Measurements from ENCODE around the gene ZMPSTE24.

ZMPSTE24 gene

GRCh38 chr1:40305871-40306270, 47.8 kb downstream of the ZMPSTE24 start:
- DNase-seq: no peak

DNA sequence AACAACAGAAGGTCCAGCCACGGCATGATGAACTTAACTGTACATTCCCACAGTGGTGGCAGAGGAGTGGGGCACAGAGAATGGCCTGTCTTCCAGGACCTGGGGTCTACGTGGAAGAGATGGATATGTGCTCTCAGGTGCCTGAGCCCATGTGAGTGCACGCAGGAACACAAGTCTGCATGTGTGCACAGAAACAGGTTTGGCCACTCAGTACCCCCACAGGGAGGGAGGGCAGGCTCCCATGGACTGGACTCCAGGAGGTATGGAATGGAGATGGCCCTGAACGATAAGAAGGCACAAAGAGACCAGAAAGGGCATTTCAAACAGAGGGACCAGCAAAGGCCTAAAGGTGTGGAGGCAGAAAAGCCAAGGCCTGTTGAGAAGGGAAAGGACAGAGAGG, 48.3 kb downstream of the ZMPSTE24 start:
- DNase-seq: no peak

DNA sequence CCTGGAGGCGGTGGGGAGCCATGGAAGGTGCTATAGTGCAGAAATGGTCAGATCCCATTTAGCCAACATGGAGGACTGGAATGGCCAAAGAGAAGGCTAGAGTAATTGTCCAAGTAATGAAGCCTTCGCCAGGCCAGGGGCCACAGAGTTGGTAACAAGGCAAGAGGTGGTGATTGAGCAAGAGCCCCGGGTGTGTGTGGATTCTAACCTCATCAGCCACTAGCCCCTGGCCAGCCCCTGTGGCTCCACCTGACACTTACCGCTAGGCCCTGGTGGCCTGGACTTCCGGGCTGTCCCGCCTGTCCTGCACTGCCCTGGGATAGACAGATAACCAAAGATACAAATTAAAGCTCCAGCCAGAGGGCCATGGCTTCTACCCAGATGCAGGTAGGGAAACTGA, 49.1 kb downstream of the ZMPSTE24 start:
- no peak for DNase-seq

GRCh38 chr1:40308036-40308727, 50.1 kb downstream of the ZMPSTE24 start:
- no peak for DNase-seq

DNA sequence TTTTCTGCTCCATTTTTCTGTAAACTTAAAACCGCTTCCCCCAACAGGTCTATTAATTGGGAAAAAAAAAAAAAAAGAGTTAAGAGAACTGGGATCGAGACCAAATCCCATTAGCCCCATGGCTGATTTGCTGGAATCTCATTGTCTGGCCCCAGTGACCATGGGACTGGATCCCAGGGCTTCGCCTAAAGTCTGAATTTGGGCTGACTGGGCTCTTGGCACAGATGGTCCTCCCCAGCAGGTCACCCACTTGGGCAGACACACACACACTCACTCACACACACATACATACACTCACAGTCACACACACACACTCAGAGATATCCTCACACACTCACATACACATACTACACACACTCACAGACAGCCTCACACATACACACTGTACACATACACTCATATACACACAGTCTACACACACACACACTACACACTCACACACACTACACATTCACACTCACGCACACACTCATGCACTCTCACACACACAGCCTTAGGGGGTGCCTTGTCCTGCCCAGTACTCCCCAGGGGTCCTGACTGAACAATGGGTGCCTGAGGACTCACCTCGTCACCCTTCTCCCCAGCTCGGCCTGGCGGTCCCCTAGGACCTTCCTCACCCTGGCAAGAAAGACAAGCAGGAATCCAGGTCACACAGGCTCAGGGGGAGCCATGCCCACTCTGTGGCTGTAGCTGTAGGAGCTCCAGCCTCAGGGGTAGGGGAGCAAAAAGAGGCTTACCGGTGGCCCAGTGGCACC, 51.5 kb downstream of the ZMPSTE24 start:
- DNase-seq: peak; percentile 15

DNA sequence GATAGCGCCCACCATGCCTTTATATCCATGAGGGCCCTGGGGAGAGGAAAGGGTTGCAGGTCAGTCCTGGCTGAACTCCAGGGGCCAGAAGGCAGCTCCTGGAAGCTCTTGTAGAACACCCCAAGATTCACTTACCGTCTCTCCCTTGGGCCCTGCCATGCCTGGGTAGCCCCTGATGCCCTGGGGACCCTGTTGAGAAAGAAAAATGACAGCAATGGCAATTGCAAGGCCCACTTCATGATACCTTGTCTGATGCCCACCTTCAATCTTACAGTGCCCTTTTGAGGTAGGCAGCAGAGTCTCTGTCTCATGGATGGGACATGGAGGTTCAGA, 52.1 kb downstream of the ZMPSTE24 start:
- DNase-seq: no peak

DNA sequence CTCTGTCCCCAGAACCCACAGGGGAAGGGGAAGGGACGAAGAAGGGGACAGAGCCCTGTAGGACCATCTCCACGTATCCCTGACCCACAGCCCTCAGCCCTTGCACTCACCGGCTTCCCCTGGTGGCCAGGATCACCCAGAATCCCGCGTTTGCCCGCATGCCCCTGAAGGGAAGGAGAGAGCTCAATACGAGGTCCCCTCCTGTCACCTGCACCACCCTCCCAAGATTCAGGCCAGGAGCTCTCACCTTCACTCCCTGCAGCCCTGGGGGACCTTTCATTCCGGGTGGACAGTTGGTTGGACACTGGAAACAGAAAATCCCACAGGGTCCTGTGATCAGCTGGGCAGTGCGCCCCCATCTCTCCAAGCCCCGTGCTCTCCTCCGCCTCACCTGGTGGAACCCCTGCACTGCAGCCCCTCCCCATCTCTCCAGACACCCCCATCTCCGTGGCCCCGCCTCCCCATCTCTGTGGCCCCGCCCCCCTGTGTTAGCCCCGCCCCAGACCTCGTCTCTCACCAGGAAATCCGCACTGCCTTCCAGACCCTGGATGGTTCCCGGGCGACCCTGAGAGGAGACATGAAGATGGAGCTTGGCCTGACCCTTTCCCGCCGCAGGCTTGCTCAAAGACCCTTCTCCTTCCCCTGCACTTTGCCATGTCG, 53.1 kb downstream of the ZMPSTE24 start:
- DNase-seq: no peak

GRCh38 chr1:40311692-40312091, 53.7 kb downstream of the ZMPSTE24 start:
- DNase-seq: no peak

DNA sequence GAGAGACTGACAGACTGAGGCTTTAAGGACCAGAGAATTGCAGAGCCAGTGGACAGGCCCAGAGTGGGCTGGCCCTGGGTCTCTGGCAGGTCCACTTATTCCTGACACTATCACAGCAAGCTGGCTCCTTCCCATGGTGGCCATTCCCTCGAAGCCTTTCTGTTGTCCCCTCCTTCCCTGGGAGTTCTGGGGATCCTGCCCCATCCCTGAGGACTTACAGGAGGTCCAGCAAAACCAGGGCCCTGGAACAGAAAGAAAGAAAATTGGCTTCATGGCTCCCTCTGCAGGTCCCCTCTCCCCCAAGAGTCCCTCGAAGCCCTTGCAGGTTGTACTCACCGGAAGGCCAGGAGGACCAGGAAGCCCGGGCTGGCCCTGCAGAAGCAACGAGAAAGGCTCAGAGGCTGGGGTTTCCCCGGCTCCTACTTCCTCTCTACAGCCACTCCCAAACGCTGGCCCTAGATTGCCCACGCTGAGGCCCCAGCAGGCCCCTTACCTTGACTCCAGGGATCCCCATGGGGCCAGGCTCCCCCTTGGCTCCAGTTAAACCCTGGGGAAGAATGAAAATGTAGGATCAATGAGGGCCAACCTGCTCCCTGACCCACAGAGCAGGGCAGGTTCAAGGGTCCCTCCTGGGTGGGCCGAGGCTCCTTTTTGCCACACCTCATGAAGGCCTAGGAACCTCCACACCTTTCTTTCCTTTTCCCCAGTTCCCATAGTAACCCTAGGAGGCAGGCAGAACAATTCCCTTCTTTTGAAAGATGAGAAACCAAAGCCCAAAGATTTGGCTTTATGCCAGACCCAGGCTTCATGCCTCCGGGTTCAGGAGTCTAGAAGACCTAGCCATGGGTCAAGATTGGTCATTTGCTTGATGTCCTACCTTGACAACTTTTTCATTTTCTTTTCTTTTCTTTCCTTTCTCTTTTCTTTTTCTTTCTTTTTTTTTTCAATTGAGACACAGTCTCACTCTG, 54.5 kb downstream of the ZMPSTE24 start:
- DNase-seq: no peak

GRCh38 chr1:40313329-40313957, 55.4 kb downstream of the ZMPSTE24 start:
- DNase-seq: no peak

GRCh38 chr1:40313958-40314720, 56.1 kb downstream of the ZMPSTE24 start:
- DNase-seq: no peak

- DNase-seq: no peak
These were observed 56.7 kb downstream of the ZMPSTE24 start for GRCh38 chr1:40314721-40315238.

GRCh38 chr1:40315239-40315794, 57.3 kb downstream of the ZMPSTE24 start:
- DNase-seq: peak; percentile 32

GRCh38 chr1:40315795-40316594, 58.0 kb downstream of the ZMPSTE24 start:
- no peak for DNase-seq

- no peak for DNase-seq
These were observed 58.8 kb downstream of the ZMPSTE24 start, which contains the start of gene COL9A2 for GRCh38 chr1:40316595-40317393. Gene COL9A2 (minus strand): TSS chr1:40317286. CDS start chr1:40317197, 89 bp downstream.

DNA sequence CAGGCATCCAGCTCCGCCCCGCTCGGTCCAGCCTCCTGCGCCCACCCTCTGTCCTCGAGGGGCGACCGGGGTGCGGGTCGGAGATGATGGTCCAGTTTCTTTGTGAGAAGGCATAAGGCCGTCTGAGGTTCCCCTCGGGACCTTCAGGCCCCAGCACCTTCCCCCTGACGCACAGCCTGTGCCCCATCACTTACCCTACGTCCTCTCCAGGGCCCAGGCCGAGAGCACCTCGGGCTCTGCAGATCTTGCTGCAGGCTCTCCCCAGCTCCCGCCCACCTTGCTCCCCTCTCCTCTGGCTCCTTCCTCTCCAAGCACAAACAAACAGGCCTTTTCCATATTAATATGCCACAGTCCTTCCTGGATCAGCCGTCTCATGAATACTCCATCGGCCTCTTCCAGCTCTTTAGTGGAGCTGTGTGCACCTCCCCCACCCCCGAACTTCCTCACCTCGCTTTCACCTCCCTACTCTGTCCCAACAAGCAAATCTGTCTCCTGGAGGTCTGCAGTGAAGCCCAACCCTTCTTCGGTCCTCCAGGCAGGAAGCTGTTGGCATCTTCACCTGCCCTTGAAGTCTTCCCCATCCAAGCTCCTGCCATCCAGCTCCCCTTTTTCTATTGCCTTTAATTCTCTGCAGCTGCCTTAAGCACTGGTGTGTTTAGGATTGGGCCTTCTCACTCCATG, 59.5 kb downstream of the ZMPSTE24 start:
- no peak for DNase-seq

- DNase-seq: no peak
These were observed 60.4 kb downstream of the ZMPSTE24 start for GRCh38 chr1:40318476-40318875.

GRCh38 chr1:40318970-40319621, 61.1 kb downstream of the ZMPSTE24 start:
- DNase-seq: no peak
